VCaP (cell line): ENCODE data around the gene CYTH3.
"Not testable (repeated sequence)": the region's sequence is repeated elsewhere in the genome, so short reads cannot be mapped to it uniquely, and the experiment has no call there.

Source experiments
- H3K27ac ChIP-seq: fragments of 450-650 bp; 2 replicates; pipeline ENCODE4 v1.5.1; 2017
- TF ChIP-seq, protein P1 (sequence below): fragments of 450-650 bp; conservative IDR thresholded peaks from 2 replicates; pipeline ENCODE4 v1.5.1; 2017; ENCODE audit warnings: mild to moderate bottlenecking, moderate library complexity

Gene CYTH3

DNA sequence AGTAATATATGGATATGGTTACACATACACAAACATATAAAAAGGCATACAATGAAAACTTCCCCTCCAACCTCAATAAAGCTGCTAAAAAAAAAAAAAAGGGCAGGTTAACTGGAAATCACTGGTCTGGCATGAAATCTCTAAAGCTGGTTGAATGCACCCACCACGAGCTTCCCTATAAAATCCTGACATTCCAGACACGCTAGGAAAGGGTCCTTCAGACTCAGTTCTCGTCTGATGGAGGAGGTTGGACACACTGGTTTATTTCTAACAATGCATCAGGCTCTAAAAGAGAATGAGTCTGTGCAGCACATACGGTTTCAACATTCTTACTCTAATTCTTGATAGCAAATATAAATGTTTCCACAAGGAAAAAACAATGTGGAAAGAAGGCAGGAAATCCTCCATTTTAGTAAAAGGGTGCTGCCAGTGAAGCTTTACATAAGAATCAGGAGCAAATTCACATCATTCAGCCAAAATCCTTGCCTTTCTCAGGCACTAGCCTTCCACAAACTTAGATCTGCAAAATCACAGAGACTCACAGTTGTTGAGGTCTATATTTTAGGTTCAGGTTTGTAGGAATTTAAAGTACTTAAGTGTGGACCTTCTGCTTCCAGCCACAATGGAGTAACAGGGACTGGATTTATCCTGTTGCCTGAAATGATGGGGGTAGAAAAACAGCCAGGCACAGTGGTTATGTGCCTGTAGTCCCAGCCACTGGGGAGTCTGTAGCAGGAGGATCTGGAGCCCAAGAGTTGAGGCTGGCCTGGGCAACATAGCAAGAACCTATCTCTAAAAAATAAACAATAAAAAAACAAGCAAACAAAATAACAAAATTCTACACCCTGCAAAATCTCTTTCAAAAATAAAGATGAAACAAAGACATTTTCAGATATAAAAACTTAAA, 73.5 kb downstream of the CYTH3 start:
- H3K27ac ChIP-seq: no peak overlapping the region
- TF ChIP-seq, protein P1, sequence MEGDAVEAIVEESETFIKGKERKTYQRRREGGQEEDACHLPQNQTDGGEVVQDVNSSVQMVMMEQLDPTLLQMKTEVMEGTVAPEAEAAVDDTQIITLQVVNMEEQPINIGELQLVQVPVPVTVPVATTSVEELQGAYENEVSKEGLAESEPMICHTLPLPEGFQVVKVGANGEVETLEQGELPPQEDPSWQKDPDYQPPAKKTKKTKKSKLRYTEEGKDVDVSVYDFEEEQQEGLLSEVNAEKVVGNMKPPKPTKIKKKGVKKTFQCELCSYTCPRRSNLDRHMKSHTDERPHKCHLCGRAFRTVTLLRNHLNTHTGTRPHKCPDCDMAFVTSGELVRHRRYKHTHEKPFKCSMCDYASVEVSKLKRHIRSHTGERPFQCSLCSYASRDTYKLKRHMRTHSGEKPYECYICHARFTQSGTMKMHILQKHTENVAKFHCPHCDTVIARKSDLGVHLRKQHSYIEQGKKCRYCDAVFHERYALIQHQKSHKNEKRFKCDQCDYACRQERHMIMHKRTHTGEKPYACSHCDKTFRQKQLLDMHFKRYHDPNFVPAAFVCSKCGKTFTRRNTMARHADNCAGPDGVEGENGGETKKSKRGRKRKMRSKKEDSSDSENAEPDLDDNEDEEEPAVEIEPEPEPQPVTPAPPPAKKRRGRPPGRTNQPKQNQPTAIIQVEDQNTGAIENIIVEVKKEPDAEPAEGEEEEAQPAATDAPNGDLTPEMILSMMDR: no peak

DNA sequence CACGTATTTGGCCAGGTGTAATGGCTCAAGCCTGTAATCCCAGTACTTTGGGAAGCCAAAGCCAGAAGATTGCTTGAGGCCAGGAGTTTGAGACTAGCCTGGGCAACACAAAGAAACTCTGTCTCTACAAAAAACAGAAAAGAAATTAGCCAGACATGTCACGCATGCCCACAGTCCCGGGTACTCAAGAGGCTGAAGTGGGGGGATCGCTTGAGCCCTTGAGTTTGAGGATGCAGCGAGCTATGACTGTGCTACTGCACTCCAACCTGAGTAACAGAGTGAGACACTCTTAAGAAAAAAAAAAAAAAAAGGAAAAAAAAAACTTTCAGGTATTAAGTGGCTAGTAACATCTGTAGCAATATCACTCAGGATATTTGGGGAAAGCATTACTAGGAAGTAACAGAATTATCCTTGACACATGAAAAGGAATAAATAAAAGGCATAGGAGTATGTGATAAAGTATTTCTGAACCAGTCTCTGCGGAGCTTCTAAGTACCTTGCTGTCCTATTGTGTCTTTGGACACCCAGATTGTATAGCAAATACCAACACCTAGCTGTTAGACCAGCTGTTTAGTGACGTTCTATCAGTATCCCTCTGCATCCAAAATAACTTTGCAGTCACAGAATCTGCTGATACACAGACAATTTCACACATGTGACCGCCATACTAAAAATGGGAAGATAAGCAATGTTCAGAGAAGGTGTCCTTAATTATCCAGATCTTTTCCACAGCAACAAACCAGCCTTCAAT, 74.4 kb downstream of the CYTH3 start:
- no peak overlapping the region for H3K27ac ChIP-seq
- TF ChIP-seq, protein P1: no peak

DNA sequence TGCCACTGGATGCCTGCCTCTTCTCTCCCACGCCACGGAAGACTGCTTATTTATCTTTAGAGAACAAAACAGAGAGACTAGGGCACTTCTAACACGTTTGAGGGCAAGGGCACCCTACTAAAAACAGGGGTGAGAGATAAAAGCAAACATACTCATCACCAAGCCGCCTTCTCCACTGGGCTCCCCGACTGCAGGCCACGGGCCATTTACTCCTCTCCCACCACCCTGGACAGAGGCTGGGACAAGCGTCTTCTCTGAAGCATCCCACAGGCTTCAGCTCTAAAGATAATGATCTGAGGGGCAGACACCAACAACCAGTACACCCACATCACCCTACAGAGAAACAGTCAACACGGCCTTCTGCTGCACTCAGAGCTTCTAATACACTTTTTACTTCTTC, 78.7 kb downstream of the CYTH3 start:
- H3K27ac ChIP-seq: no peak overlapping the region
- TF ChIP-seq, protein P1: no peak

DNA sequence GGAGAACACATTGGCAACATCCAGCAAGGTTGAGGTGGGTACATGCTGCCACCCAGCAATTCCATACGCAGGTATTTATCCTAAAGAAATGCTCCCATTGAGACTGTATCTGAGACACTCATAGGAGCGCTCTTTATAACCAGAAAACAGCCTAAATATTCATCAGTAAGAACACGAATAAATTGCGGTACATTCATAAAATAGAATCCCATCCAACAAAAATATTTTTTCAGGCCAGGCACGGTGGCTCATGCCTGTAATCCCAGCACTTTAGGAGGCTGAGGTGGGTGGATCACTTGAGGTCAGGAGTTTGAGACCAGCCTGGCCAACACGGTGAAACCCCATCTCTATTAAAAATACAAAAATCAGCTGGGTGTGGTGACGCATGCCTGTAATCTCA, 81.9 kb downstream of the CYTH3 start:
- H3K27ac ChIP-seq: not testable (repeated sequence)

DNA sequence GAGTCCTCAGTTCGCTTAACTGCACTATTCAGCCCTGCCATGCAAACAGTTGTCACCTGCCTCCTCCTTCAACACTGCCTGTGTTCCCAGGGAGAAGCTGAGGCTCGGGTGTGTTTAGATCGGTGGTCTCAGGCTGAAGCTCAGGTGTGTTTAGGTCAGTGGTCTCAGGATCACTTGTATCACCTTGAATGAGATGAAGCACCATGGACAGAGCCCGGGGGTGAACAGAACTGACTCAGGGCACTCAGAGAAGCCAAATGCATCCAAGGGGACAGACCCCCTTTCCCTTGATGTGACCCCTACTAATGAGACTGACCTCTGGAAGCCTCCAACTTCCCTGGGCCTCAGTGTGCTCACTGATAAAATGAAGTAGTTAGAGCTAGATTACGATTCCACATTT, 84.0 kb downstream of the CYTH3 start:
- H3K27ac ChIP-seq: no peak overlapping the region
- TF ChIP-seq, protein P1: no peak

DNA sequence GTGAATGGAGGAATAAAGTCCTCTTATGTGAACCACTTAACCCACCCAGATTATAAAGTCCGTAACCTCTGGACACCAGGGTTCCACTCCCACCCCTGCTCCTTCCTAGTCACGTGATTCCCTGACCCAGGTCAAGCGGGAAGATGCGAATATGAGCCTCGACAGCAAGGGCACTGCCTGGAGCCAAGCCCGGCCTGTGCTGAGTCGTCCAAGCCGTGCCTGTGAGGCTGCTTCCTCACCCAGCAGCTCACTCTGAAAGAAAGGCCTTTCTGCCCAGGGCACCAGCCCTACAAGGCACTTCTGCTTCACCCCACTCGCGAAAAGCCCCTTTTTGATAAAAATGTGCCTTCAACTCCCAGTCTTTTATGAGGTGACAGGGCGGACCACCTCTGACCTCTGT, 85.8 kb downstream of the CYTH3 start:
- TF ChIP-seq, protein P1: no peak
- no peak overlapping the region for H3K27ac ChIP-seq

DNA sequence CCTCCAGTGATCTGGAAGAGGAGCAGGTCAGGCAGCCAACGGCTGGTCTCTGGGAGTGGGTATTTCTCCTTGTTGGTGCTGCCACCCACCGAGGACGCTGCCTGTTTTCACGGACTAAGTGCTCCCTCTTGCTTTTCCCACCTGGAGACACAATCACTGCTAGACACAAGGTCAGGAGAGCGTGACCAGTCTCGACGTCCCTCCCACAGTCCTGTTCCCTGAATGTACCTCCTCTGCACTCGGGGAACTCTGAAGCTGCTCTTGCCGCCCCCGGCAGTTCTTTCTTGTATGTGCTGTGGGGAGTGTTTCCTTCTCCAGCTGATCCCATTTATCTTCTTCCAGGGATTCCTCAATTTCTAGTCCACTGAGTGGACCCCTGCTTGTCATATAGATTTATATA, 89.4 kb downstream of the CYTH3 start:
- TF ChIP-seq, protein P1: no peak
- no peak overlapping the region for H3K27ac ChIP-seq

DNA sequence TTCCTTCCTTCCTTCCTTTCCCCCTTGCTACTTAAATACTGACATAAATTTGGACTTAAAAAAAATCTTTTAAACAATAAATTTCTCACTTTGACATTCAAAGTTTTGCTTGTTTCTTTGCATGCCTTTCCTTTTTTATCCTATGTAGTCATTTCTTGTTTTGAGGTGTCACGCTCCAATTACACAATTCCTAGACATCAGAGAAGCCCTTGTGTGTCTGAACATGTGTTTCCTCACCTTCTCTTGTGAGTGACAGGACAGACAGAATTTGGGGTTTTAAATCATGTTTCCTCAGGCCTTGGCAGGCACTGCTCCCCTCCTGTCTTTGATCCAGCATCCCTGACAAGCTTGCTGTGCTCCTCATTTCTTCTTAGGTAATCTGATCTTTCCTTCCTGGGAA, 91.3 kb downstream of the CYTH3 start:
- no peak overlapping the region for H3K27ac ChIP-seq
- TF ChIP-seq, protein P1: no peak
